Stimulated activated CD8-positive, alpha-beta memory T cell treated with anti-CD3 and anti-CD28 coated beads, Interleukin-4, amount 100 ng/mL, for 1 hour (primary cell): Measurements from ENCODE around the gene DNAJC10.
"Not testable (repeated sequence)": the region's sequence is repeated elsewhere in the genome, so short reads cannot be mapped to it uniquely, and the experiment has no call there.

Experiments
- DNase-seq, 2 donors: peaks; one replicate each; pipeline ENCODE4 v3.0.0-alpha.2; 2020; ENCODE audit warnings: low read depth in 2 of 2, low spot score in 1 of 2

Gene DNAJC10

GRCh38 chr2:182715892-182716649 lies at the start of gene DNAJC10:
Gene DNAJC10, plus strand, starts transcription at chr2:182716257. Its CDS starts 1,830 bp downstream, at chr2:182718087.
- DNase-seq, result peak; percentile 70 to 72

GRCh38 chr2:182666674-182667314 lies 49.3 kb upstream of the DNAJC10 start:
- no peak for DNase-seq

- DNase-seq, result no peak
These were observed 48.8 kb upstream of the DNAJC10 start for GRCh38 chr2:182667315-182667695.

GRCh38 chr2:182668671-182669070 lies 47.4 kb upstream of the DNAJC10 start:
- DNase-seq, result no peak

GRCh38 chr2:182672466-182673165 lies 43.4 kb upstream of the DNAJC10 start:
- no peak for DNase-seq

GRCh38 chr2:182680837-182681236 lies 35.2 kb upstream of the DNAJC10 start:
- DNase-seq, result no peak

- DNase-seq, result no peak
These were observed 33.8 kb upstream of the DNAJC10 start for GRCh38 chr2:182682210-182682609.

GRCh38 chr2:182685559-182685958 lies 30.5 kb upstream of the DNAJC10 start:
- no peak for DNase-seq

GRCh38 chr2:182686763-182687162 lies 29.3 kb upstream of the DNAJC10 start:
- not testable (repeated sequence) for DNase-seq

GRCh38 chr2:182694189-182694588 lies 21.9 kb upstream of the DNAJC10 start:
- DNase-seq, result no peak

- no peak for DNase-seq
These were observed 20.3 kb upstream of the DNAJC10 start for GRCh38 chr2:182695776-182696175.

GRCh38 chr2:182698671-182699070 lies 17.4 kb upstream of the DNAJC10 start:
- no peak for DNase-seq

GRCh38 chr2:182705761-182706160 lies 10.3 kb upstream of the DNAJC10 start:
- no peak for DNase-seq

GRCh38 chr2:182706751-182707150 lies 9.3 kb upstream of the DNAJC10 start:
- DNase-seq, result no peak

GRCh38 chr2:182713601-182714000 lies 2.5 kb upstream of the DNAJC10 start:
- DNase-seq, result no peak

GRCh38 chr2:182715121-182715891 lies 751 bp upstream of the DNAJC10 start:
- no peak for DNase-seq

- no peak for DNase-seq
These were observed 558 bp downstream of the DNAJC10 start for GRCh38 chr2:182716650-182716979.

- no peak for DNase-seq
These were observed 1.4 kb downstream of the DNAJC10 start for GRCh38 chr2:182717416-182717815.

- DNase-seq, result no peak
These were observed 1.8 kb downstream of the DNAJC10 start for GRCh38 chr2:182717816-182718215.

- DNase-seq, result no peak
These were observed 2.4 kb downstream of the DNAJC10 start for GRCh38 chr2:182718459-182718858.

GRCh38 chr2:182719116-182719515 lies 3.1 kb downstream of the DNAJC10 start:
- DNase-seq, result not testable (repeated sequence)
